ENCODE measurements around the gene MAP9. TPM values are rescaled to one million over a fixed set of nuclear protein-coding genes. Genes with fewer than 3 reads are reported as not detected.

Gene MAP9
- total and polyA plus RNA-seq, 2 donors (not counting 1 experiment from before 2014, with no cell fraction given): 4.5 to 16.3 TPM

DNA sequence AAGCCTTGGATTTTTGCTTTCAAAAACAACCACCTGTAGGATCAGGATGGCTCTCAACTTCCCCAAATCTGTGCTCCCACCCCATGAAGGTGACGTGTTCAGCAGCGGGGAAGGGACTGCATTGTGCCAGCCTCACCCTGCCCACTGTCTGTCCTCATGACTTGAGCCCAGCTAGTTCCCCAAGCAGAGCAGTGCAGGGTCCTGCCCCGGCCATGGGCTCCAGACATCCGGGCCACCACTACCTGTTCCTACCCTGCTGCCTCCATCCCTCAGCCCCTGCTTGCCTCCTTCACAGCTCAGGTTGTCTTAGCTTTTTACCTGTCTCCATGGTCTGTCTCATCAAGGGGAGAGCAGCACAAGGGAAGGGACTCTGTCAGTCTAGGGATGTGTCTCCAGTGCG lies 11.4 kb upstream of the MAP9 start:
- intact Hi-C loops (cut with micrococcal nuclease): no loop called here
- Histone ChIP-seq H3K4me3 (ENCODE audit: control extremely low read depth in 1 of 5, extremely low read depth in 1 of 5, insufficient read depth in 1 of 5, low read depth in 2 of 5, low read length in 4 of 5) (no peak overlapping the region), H3K79me2 (ENCODE audit: control insufficient read depth, insufficient read depth, low read length) (no peaks in the 10 kb centered on the region), H3K4me2 (replicated peaks; ENCODE audit: low read depth, low read length, poor library complexity, severe bottlenecking) (no peak overlapping the region), H4K20me1 (ENCODE audit: control insufficient read depth, insufficient read depth, low read length, poor library complexity, severe bottlenecking) (no peaks in the 10 kb centered on the region), H3K9me3 (ENCODE audit: control extremely low read depth in 1 of 3, control insufficient read depth in 2 of 3, insufficient read depth in 1 of 3, low read length in 2 of 3) (peaks cover 0 to 6% (median 0%) of the 10 kb centered on the region in 3 donors), H3K4me1 (ENCODE audit: control insufficient read depth in 2 of 2, insufficient read depth in 2 of 2, low read length in 2 of 2) (no peaks in the 10 kb centered on the region), H3K36me3 (replicated peaks in 1 of 2; ENCODE audit: control extremely low read depth in 1 of 2, control insufficient read depth in 1 of 2, extremely low read depth in 1 of 2, insufficient read depth in 2 of 2, low read length in 1 of 2) (no peaks in the 10 kb centered on the region), H3K27ac (ENCODE audit: low read length in 2 of 2) (no peak overlapping the region), H3K27me3 (replicated peaks in 1 of 4; ENCODE audit: control extremely low read depth in 1 of 4, control insufficient read depth in 3 of 4, insufficient read depth in 4 of 4, low read length in 3 of 4) (peaks cover 0 to 5% (median 2%) of the 10 kb centered on the region in 4 experiments), H3K9ac (ENCODE audit: low read length) (no peak overlapping the region), H2AFZ (ENCODE audit: insufficient read depth, low read depth, low read length, poor library complexity, severe bottlenecking) (no peak overlapping the region)
- Mint-ChIP-seq H3K27ac (no peak overlapping the region), H3K4me1 (no peaks in the 10 kb centered on the region), H3K9me3 (ENCODE audit: insufficient read depth) (no peaks in the 10 kb centered on the region), H3K4me3 (no peak overlapping the region), H3K27me3 (peaks cover 32% of the 10 kb centered on the region)
- no peak for DNase-seq
- no peak for ATAC-seq (ENCODE audit: low read depth)
- no peak for TF ChIP-seq EZH2 (IDR thresholded peaks at IDR 0.05; ENCODE audit: borderline replicate concordance, insufficient read depth, low read depth, low read length, poor library complexity, severe bottlenecking)
- no peak for TF ChIP-seq CTCF (IDR thresholded peaks at IDR 0.05)
- ChIA-PET POLR2A (no interaction called here), CTCF (no interaction called here)
- WGBS (ENCODE audit: insufficient coverage): 90% methylated on average over 5 of the region's 5 CpGs

DNA sequence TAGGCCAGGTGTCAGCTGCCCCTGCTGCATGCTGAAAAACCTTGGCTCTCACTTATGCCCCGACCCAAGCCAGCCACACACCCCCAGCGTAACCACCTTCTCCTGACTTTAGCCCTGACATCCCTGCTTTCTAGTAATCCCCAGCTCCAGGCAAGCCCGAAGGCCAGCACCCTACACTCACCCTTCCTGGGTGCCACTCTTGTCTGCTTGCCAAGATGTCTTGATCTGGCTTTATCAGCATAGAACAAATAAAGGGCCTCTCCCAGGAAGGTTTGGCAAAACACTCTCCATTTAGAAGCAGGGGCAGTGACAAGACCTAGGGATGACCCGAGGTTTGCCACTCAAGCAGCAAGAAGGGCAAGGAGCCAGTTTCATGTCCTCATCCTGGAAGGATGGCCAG lies 6.8 kb upstream of the MAP9 start:
- Histone ChIP-seq H3K27me3 (replicated peaks in 1 of 4; ENCODE audit: control extremely low read depth in 1 of 4, control insufficient read depth in 3 of 4, insufficient read depth in 4 of 4, low read length in 3 of 4) (peaks cover 0 to 5% (median 1%) of the 10 kb centered on the region in 4 experiments), H3K4me2 (replicated peaks; ENCODE audit: low read depth, low read length, poor library complexity, severe bottlenecking) (no peak overlapping the region), H3K79me2 (ENCODE audit: control insufficient read depth, insufficient read depth, low read length) (no peaks in the 10 kb centered on the region), H3K9me3 (ENCODE audit: control extremely low read depth in 1 of 3, control insufficient read depth in 2 of 3, insufficient read depth in 1 of 3, low read length in 2 of 3) (peaks cover 0 to 6% (median 0%) of the 10 kb centered on the region in 3 donors), H3K4me1 (ENCODE audit: control insufficient read depth in 2 of 2, insufficient read depth in 2 of 2, low read length in 2 of 2) (no peaks in the 10 kb centered on the region), H3K4me3 (ENCODE audit: control extremely low read depth in 1 of 5, extremely low read depth in 1 of 5, insufficient read depth in 1 of 5, low read depth in 2 of 5, low read length in 4 of 5) (no peak overlapping the region), H3K36me3 (replicated peaks in 1 of 2; ENCODE audit: control extremely low read depth in 1 of 2, control insufficient read depth in 1 of 2, extremely low read depth in 1 of 2, insufficient read depth in 2 of 2, low read length in 1 of 2) (no peaks in the 10 kb centered on the region), H2AFZ (ENCODE audit: insufficient read depth, low read depth, low read length, poor library complexity, severe bottlenecking) (no peak overlapping the region), H3K27ac (ENCODE audit: low read length in 2 of 2) (no peak overlapping the region), H4K20me1 (ENCODE audit: control insufficient read depth, insufficient read depth, low read length, poor library complexity, severe bottlenecking) (no peaks in the 10 kb centered on the region), H3K9ac (ENCODE audit: low read length) (no peak overlapping the region)
- TF ChIP-seq EZH2 (IDR thresholded peaks at IDR 0.05; ENCODE audit: borderline replicate concordance, insufficient read depth, low read depth, low read length, poor library complexity, severe bottlenecking) (no peak), CTCF (IDR thresholded peaks at IDR 0.05) (no peak)
- DNase-seq: no peak
- intact Hi-C loops (cut with micrococcal nuclease): no loop called here
- no peak for ATAC-seq (ENCODE audit: low read depth)
- CTCF ChIA-PET: no interaction called here
- Mint-ChIP-seq H3K4me3 (no peak overlapping the region), H3K9me3 (ENCODE audit: insufficient read depth) (no peaks in the 10 kb centered on the region), H3K27me3 (peaks cover 25% of the 10 kb centered on the region), H3K27ac (no peak overlapping the region), H3K4me1 (no peaks in the 10 kb centered on the region)
- POLR2A ChIA-PET: no interaction called here
- WGBS (ENCODE audit: insufficient coverage): 90% methylated on average over 4 of the region's 4 CpGs

Measured in B cell (primary cell).